GM18873 (cell line): Measurements from ENCODE around the gene ABCA10.

Source experiments
- ATAC-seq: cut with Tn5 transposase; IDR thresholded peaks from one replicate; pipeline ENCODE4 v1.9.1; 2021; ENCODE audit warnings: mild to moderate bottlenecking, moderate library complexity, moderate number of reproducible peaks; ENCODE audit not compliant: unreplicated experiment, low FRiP score

Gene ABCA10

DNA sequence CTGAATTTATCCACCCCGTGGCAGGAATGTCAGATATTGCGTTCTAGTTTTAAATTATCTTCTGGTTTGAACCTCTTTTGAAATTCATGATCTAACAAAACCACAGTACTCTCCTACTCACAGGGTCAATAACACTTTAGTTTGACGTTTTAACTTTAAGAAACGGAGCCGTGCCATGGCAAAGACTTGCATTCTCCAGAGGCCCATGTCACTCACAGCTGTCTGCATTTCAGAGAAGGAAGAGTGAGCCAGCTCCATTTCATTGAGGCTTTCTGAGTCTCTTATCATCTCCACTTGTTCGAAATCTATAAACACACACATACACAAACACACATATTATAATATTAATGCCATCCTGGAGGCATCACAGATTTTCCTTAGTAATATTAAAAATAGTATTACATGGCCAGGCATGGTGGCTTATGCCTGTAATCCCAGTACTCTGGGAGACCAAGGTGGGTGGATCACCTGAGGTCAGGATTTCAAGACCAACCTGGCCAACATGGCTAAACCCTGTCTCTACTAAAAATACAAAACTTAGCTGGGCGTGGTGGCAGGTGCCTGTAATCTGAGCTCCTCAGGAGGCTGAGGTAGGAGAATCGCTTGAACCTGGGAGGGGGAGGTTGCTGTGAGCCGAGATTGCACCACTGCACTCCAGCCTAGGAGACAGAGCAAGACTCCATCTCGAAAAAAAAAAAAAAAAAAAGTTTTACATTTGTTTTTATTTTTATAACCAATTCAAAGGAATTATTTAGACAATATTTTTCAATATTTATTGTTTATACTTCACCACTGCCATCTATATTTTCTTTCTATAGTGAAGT lies 122.5 kb downstream of the ABCA10 start:
- no peak for ATAC-seq

DNA sequence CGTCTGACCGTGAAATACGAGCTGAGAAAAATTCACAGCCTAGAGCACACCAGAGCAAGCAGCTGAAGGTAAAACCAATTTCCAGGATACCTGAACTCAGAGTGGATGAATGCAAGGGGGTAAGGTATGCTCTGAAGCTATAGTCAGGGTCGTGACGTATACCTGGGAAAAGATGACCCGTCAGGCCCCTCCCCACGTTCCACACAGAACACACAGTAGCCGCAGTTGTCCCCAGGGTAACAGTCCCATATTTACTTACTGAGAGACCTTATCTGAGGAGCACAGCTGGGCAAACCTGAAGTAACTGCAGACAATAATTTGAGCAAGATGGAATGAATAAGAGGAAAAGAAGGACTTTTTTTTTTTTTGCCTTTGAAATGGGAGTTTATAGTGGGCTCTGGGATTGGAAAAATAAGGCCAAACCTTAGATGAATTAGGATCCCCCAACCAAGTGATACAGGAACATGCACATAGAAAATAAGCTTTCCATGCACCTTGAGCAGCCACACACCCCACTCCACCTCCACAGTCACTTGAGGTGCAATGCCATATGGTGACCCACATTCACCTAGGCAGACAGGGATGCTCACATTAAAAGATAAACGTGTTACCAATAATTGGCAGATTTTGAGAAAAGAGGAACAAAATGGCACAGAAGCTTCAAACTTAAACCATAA lies 124.9 kb downstream of the ABCA10 start:
- no peak for ATAC-seq

DNA sequence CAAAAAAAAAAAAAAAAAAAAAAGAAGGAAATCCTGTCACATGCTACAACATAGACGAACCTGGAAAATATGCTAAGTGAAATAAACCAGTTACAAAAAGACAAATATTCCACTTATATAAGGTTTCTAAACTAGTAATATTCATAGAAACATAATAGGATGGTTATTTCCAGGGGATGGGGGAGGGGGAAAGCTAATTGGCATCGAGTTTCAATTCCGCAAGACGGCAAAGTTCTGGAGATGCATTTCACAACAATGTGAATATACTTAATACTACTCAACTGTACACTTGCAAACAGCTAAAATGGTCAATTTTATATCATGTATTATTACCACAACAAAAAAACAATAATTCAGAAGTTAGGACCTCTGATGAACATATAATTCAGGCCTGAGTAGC lies 130.0 kb downstream of the ABCA10 start:
- no peak for ATAC-seq
